Stomach (tissue), 4 donors: ENCODE results near the gene KDM5B.

Experiments used
- CTCF ChIP-seq, 7 experiments: fragments of 450-650 bp in 4 of 7; fragments of 200-600 bp in 3 of 7; sonication (generic) in 3 of 7; IDR thresholded peaks; one replicate each; pipeline ENCODE4 v1.5.1; 2016 to 2019; ENCODE audit warnings: antibody characterized with exemption in 7 of 7, control low read depth in 2 of 7, mild to moderate bottlenecking in 1 of 7
- POLR2AphosphoS5 ChIP-seq, 3 donors: sonication (generic); formaldehyde crosslinking; IDR thresholded peaks; one replicate each; pipeline ENCODE4 v1.6.1; 2016; ENCODE audit warnings: antibody characterized with exemption in 3 of 3

DNA sequence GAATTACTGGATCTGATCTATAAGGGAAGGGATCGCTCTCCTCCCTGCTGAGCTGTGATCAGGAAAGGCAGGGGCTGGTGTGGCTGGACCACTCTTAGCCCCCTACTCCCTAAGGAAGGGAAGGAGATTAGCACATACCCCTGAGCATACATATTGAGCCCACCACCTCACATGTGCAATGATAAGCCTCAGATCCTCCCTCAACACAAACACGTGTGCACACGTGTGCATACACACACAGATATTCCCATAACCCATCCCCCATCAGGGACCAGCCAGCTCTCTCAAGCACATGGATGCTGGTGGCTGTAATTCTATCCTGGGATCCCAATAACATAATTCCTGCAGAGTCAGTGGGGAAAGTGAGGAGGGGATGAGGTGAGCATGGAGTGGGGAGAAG, 119.1 kb downstream of the KDM5B start:
- no peak for TF ChIP-seq POLR2AphosphoS5 (IDR thresholded peaks at IDR 0.05)
- no peak for TF ChIP-seq CTCF (IDR thresholded peaks at IDR 0.05)
